SU-DHL-6 (cell line): ENCODE data around the gene APBB2.

Experiments
- H2AFZ ChIP-seq: fragments of 200-600 bp; sonication (generic); 2 replicates; pipeline ENCODE4 v1.6.1; 2014; ENCODE audit warnings: low read depth, mild to moderate bottlenecking, moderate library complexity, mixed read lengths, antibody characterized with exemption, low read length; ENCODE audit not compliant: severe bottlenecking
- H3F3A ChIP-seq: fragments of 200-600 bp; shearing (Covaris generic); 2 replicates; pipeline ENCODE4 v1.6.0; 2016; ENCODE audit warnings: antibody characterized with exemption, mild to moderate bottlenecking; ENCODE audit not compliant: insufficient read depth
- H3K27ac ChIP-seq: fragments of 200-600 bp; sonication (generic); 2 replicates; pipeline ENCODE4 v1.5.1; 2016; ENCODE audit warnings: low read depth, mild to moderate bottlenecking, low read length, moderate library complexity, mixed read lengths
- H3K27me3 ChIP-seq: fragments of 200-600 bp; sonication (generic), shearing (Covaris generic); 2 replicates; pipeline ENCODE4 v1.6.0; 2014; ENCODE audit warnings: mild to moderate bottlenecking, low read length
- H3K36me3 ChIP-seq: fragments of 200-600 bp; sonication (generic); 2 replicates; pipeline ENCODE4 v1.6.1; 2014; ENCODE audit warnings: mild to moderate bottlenecking, low read length, mixed read lengths
- H3K4me2 ChIP-seq: fragments of 300-600, 200-600 bp; shearing (Covaris generic), sonication (generic); 2 replicates; pipeline ENCODE4 v1.6.0; 2014; ENCODE audit warnings: low read length, low read depth, mild to moderate bottlenecking; ENCODE audit not compliant: poor library complexity, severe bottlenecking
- H3K4me3 ChIP-seq: fragments of 200-600 bp; sonication (generic); 2 replicates; pipeline ENCODE4 v1.5.1; 2014; ENCODE audit warnings: antibody characterized with exemption, low read length, mild to moderate bottlenecking, mixed read lengths; ENCODE audit not compliant: insufficient read depth, poor library complexity, severe bottlenecking
- H3K79me2 ChIP-seq: fragments of 200-600 bp; sonication (generic); 2 replicates; pipeline ENCODE4 v1.6.1; 2014; ENCODE audit warnings: mild to moderate bottlenecking, low read length, moderate library complexity; ENCODE audit not compliant: insufficient read depth
- H3K9ac ChIP-seq: fragments of 200-600 bp; sonication (generic); 2 replicates; pipeline ENCODE4 v1.7.0; 2014; ENCODE audit warnings: mild to moderate bottlenecking, low read length
- H3K9me2 ChIP-seq: fragments of 200-600 bp; sonication (generic); replicated peaks from 2 replicates; pipeline ENCODE4 v1.6.1; 2014; ENCODE audit warnings: low read length; ENCODE audit not compliant: insufficient read depth
- H3K9me3 ChIP-seq: fragments of 200-600 bp; sonication (generic); 2 replicates; pipeline ENCODE4 v1.6.1; 2014; ENCODE audit warnings: low read length, mixed read lengths; ENCODE audit not compliant: insufficient read depth
- H4K20me1 ChIP-seq: fragments of 200-600 bp; sonication (generic); 2 replicates; pipeline ENCODE4 v1.6.1; 2014; ENCODE audit warnings: low read depth, mild to moderate bottlenecking, antibody characterized with exemption, low read length, moderate library complexity, mixed read lengths
- CTCF ChIP-seq: fragments of 200-600 bp; sonication (generic); IDR thresholded peaks from one replicate; pipeline ENCODE4 v1.5.1; 2017; ENCODE audit warnings: antibody characterized with exemption, mild to moderate bottlenecking, low read length, moderate library complexity; ENCODE audit not compliant: insufficient read depth, poor library complexity, severe bottlenecking
- EZH2phosphoT487 ChIP-seq: fragments of 200-600 bp; sonication (generic), shearing (Covaris generic); conservative IDR thresholded peaks from 2 replicates; pipeline ENCODE4 v1.6.1; 2018; ENCODE audit warnings: mild to moderate bottlenecking, antibody characterized with exemption, low read length, moderate library complexity, mixed read lengths

The APBB2 gene

GRCh38 chr4:40886931-40887763, 327.2 kb downstream of the APBB2 start:
- H3K9me2 ChIP-seq: no peaks in the 10 kb centered on the region
- H2AFZ ChIP-seq: no peak overlapping the region
- no peak overlapping the region for H3K4me2 ChIP-seq
- H3K4me3 ChIP-seq: no peak overlapping the region
- H3K9ac ChIP-seq: no peak overlapping the region
- no peaks in the 10 kb centered on the region for H3F3A ChIP-seq
- no peaks in the 10 kb centered on the region for H3K36me3 ChIP-seq
- no peaks in the 10 kb centered on the region for H4K20me1 ChIP-seq
- no peaks in the 10 kb centered on the region for H3K79me2 ChIP-seq
- H3K27me3 ChIP-seq: no peaks in the 10 kb centered on the region
- no peaks in the 10 kb centered on the region for H3K9me3 ChIP-seq
- TF ChIP-seq EZH2phosphoT487 (no peak), CTCF (no peak)
- H3K27ac ChIP-seq: no peak overlapping the region

DNA sequence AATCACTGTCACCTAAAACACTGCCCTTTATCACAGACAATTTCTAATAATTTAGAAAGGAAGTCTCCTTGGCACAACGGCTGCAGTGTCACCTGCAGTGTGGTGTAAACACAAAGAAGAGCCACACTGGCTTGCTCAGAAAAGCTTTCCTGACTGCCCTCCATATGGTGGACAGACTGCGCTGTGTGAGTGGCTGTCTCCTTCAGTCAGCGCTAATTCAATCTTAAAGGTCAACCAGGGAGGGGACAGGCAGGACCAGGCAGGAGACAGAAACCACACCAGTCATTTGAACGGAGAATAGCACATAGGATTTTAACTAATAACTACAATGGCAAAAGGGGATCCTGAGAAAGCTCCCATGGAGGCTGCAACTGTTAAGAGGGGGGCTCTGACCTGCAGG, 332.5 kb downstream of the APBB2 start:
- Histone ChIP-seq H3F3A (no peaks in the 10 kb centered on the region), H3K27ac (no peak overlapping the region), H3K27me3 (no peaks in the 10 kb centered on the region), H3K79me2 (no peaks in the 10 kb centered on the region), H2AFZ (no peak overlapping the region), H4K20me1 (no peaks in the 10 kb centered on the region), H3K9me3 (no peaks in the 10 kb centered on the region), H3K9me2 (no peaks in the 10 kb centered on the region), H3K9ac (no peak overlapping the region), H3K36me3 (no peaks in the 10 kb centered on the region), H3K4me3 (no peak overlapping the region), H3K4me2 (no peak overlapping the region)
- TF ChIP-seq EZH2phosphoT487 (no peak), CTCF (no peak)

DNA sequence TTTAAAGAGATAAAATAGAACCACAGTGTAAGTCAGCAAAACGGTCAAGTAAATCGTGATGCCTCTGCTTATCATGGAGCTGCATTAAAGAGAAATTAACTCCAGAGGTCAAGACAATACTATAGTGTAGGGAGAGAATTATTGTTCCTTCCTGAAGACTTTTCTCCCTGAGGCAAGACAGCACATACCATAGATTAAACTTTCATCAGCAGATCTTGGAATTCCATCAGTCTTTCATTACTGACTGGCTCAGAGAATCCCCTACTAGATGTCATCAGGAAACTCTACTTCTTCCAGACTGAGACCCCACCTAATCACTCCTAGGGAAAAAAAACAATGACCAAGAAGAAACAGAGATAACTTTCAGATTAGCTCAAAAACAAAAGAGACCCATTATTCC, 333.2 kb downstream of the APBB2 start:
- Histone ChIP-seq H3K4me2 (no peak overlapping the region), H3K36me3 (no peaks in the 10 kb centered on the region), H3K27me3 (no peaks in the 10 kb centered on the region), H3K27ac (no peak overlapping the region), H3K79me2 (no peaks in the 10 kb centered on the region), H3K9me2 (no peaks in the 10 kb centered on the region), H3K9me3 (no peaks in the 10 kb centered on the region), H3K4me3 (no peak overlapping the region), H4K20me1 (no peaks in the 10 kb centered on the region), H3F3A (no peaks in the 10 kb centered on the region), H2AFZ (no peak overlapping the region), H3K9ac (no peak overlapping the region)
- no peak for TF ChIP-seq CTCF
- no peak for TF ChIP-seq EZH2phosphoT487
